ENCODE measurements around the gene PROSER2. TPM values are rescaled to one million over a fixed set of nuclear protein-coding genes. Genes with fewer than 3 reads are reported as not detected.

The PROSER2 gene
- total and polyA plus RNA-seq, 2 of the 13 experiments (the other 11 are each of a cell fraction or from before 2014, with no cell fraction given): 6.9 to 7.7 TPM

DNA sequence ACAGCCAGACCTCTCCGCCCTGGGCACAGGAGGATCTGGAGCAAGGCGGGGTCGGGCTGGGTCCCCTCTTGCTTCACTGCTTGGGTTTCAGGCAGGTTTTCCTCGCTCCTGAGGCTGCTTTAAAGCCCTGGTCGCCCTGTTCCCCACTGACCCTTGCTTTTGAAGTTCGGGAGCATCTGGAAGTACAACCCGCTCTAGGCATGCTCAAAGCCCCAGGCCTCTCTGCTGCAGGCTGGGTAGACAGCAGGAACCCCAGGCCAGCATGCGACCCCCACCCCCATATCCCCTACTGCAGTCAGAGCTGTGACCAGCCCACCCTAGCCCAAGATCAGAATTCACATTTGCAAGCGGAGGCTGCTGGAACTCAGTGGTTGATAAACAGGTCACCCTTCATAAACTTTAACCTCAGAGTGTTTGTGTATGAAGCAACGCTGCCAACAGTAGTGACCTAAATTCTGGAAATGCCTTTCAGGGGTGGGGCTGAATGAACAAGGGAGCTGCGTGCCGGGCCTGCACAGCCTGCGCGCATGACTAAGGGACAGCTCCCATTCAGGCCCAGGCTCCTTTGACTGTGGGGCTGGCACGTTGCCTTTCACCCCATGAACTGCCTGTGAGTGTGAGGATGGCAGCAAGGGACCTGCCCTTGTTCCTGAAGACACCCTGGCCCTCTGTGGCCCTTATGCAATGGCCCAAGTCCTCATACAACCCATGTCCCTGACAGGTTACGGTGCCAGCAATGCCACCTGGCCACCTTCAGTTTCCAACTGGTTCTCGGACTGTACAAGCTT, 52.5 kb downstream of the PROSER2 start (continued):
- TF ChIP-seq, protein P1, sequence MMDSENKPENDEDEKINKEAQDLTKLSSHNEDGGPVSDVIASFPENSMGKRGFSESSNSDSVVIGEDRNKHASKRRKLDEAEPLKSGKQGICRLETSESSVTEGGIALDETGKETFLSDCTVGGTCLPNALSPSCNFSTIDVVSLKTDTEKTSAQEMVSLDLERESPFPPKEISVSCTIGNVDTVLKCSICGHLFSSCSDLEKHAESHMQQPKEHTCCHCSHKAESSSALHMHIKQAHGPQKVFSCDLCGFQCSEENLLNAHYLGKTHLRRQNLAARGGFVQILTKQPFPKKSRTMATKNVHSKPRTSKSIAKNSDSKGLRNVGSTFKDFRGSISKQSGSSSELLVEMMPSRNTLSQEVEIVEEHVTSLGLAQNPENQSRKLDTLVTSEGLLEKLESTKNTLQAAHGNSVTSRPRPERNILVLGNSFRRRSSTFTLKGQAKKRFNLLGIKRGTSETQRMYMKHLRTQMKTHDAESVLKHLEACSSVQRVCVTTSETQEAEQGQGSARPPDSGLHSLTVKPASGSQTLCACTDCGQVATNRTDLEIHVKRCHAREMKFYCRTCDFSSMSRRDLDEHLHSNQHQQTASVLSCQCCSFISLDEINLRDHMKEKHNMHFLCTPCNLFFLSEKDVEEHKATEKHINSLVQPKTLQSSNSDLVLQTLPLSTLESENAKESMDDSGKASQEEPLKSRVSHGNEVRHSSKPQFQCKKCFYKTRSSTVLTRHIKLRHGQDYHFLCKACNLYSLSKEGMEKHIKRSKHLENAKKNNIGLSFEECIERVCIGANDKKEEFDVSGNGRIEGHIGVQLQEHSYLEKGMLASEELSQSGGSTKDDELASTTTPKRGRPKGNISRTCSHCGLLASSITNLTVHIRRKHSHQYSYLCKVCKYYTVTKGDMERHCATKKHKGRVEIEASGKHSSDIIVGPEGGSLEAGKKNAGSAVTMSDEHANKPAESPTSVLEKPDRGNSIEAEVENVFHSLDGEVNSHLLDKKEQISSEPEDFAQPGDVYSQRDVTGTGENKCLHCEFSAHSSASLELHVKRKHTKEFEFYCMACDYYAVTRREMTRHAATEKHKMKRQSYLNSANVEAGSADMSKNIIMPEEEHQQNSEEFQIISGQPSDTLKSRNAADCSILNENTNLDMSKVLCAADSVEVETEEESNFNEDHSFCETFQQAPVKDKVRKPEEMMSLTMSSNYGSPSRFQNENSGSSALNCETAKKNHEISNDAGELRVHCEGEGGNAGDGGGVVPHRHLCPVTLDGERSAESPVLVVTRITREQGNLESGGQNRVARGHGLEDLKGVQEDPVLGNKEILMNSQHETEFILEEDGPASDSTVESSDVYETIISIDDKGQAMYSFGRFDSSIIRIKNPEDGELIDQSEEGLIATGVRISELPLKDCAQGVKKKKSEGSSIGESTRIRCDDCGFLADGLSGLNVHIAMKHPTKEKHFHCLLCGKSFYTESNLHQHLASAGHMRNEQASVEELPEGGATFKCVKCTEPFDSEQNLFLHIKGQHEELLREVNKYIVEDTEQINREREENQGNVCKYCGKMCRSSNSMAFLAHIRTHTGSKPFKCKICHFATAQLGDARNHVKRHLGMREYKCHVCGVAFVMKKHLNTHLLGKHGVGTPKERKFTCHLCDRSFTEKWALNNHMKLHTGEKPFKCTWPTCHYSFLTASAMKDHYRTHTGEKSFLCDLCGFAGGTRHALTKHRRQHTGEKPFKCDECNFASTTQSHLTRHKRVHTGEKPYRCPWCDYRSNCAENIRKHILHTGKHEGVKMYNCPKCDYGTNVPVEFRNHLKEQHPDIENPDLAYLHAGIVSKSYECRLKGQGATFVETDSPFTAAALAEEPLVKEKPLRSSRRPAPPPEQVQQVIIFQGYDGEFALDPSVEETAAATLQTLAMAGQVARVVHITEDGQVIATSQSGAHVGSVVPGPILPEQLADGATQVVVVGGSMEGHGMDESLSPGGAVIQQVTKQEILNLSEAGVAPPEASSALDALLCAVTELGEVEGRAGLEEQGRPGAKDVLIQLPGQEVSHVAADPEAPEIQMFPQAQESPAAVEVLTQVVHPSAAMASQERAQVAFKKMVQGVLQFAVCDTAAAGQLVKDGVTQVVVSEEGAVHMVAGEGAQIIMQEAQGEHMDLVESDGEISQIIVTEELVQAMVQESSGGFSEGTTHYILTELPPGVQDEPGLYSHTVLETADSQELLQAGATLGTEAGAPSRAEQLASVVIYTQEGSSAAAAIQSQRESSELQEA (CRISPR knock-in tag; IDR thresholded peaks at IDR 0.05; ENCODE audit: not compliant biosample characterization): no peak
- TF ChIP-seq, protein P2, sequence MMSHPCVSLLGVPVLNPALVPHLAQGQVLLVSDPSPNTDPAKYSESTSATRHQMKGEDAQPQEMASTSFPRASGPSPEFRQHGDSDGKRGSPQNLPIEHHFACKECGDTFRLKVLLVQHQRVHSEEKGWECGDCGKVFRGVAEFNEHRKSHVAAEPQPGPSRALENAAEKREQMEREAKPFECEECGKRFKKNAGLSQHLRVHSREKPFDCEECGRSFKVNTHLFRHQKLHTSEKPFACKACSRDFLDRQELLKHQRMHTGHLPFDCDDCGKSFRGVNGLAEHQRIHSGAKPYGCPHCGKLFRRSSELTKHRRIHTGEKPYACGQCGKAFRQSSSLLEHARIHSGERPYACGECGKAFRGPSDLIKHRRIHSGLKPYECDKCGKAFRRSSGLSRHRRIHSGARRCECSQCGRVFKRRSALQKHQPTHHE (CRISPR knock-in tag; IDR thresholded peaks at IDR 0.05; ENCODE audit: borderline replicate concordance): 0 out of 2 replicates have a peak, but pooled peaks have one; percentile 75
- TF ChIP-seq, protein P3, sequence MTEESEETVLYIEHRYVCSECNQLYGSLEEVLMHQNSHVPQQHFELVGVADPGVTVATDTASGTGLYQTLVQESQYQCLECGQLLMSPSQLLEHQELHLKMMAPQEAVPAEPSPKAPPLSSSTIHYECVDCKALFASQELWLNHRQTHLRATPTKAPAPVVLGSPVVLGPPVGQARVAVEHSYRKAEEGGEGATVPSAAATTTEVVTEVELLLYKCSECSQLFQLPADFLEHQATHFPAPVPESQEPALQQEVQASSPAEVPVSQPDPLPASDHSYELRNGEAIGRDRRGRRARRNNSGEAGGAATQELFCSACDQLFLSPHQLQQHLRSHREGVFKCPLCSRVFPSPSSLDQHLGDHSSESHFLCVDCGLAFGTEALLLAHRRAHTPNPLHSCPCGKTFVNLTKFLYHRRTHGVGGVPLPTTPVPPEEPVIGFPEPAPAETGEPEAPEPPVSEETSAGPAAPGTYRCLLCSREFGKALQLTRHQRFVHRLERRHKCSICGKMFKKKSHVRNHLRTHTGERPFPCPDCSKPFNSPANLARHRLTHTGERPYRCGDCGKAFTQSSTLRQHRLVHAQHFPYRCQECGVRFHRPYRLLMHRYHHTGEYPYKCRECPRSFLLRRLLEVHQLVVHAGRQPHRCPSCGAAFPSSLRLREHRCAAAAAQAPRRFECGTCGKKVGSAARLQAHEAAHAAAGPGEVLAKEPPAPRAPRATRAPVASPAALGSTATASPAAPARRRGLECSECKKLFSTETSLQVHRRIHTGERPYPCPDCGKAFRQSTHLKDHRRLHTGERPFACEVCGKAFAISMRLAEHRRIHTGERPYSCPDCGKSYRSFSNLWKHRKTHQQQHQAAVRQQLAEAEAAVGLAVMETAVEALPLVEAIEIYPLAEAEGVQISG (CRISPR knock-in tag; IDR thresholded peaks at IDR 0.05): peak; percentile 81
- TF ChIP-seq ZNF589 (CRISPR knock-in tag; conservative IDR thresholded peaks at IDR 0.05): 0 out of 2 replicates have a peak, but pooled peaks have one; percentile 20
- TF ChIP-seq, protein P4, sequence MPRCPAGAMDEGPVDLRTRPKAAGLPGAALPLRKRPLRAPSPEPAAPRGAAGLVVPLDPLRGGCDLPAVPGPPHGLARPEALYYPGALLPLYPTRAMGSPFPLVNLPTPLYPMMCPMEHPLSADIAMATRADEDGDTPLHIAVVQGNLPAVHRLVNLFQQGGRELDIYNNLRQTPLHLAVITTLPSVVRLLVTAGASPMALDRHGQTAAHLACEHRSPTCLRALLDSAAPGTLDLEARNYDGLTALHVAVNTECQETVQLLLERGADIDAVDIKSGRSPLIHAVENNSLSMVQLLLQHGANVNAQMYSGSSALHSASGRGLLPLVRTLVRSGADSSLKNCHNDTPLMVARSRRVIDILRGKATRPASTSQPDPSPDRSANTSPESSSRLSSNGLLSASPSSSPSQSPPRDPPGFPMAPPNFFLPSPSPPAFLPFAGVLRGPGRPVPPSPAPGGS (CRISPR knock-in tag; IDR thresholded peaks at IDR 0.05): no peak
- no peak for TF ChIP-seq ZNF782 (CRISPR knock-in tag; IDR thresholded peaks at IDR 0.05; ENCODE audit: borderline replicate concordance)
- no peak for TF ChIP-seq NFYB (CRISPR knock-in tag; IDR thresholded peaks at IDR 0.05)
- peak; percentile 80; the same call in 1 of the 2 replicates for TF ChIP-seq ARNTL (CRISPR knock-in tag; IDR thresholded peaks at IDR 0.05)
- peak; percentile 87 for TF ChIP-seq KLF6 (CRISPR knock-in tag; IDR thresholded peaks at IDR 0.05)
- no peak for TF ChIP-seq TBP (CRISPR knock-in tag; IDR thresholded peaks at IDR 0.05)
- peak; percentile 84 for TF ChIP-seq ZMAT3 (CRISPR knock-in tag; conservative IDR thresholded peaks at IDR 0.05)
- TF ChIP-seq MTF1 (CRISPR knock-in tag; IDR thresholded peaks at IDR 0.05): no peak
- TF ChIP-seq MIER3 (CRISPR knock-in tag; IDR thresholded peaks at IDR 0.05; ENCODE audit: borderline replicate concordance): peak; percentile 83
- TF ChIP-seq SOX13 (IDR thresholded peaks at IDR 0.05): 0 out of 2 replicates have a peak, but pooled peaks have one; percentile 64
- peak in 1 of 2 experiments; percentile 91; a peak in 2 of 4 replicates for TF ChIP-seq SOX13 (CRISPR knock-in tag; conservative IDR thresholded peaks at IDR 0.05 in 1 of 2, IDR thresholded peaks at IDR 0.05 in 1 of 2)

Data from HepG2 (cell line).